HG02870 (cell line): ENCODE measurements around the gene MPP2.
"Not testable (repeated sequence)": the region's sequence is repeated elsewhere in the genome, so short reads cannot be mapped to it uniquely, and the experiment has no call there.

Experiments used
- ATAC-seq: cut with Tn5 transposase; IDR thresholded peaks from one replicate; pipeline ENCODE4 v1.9.1; 2021; ENCODE audit warnings: mild to moderate bottlenecking, moderate library complexity; ENCODE audit not compliant: unreplicated experiment

Gene MPP2

DNA sequence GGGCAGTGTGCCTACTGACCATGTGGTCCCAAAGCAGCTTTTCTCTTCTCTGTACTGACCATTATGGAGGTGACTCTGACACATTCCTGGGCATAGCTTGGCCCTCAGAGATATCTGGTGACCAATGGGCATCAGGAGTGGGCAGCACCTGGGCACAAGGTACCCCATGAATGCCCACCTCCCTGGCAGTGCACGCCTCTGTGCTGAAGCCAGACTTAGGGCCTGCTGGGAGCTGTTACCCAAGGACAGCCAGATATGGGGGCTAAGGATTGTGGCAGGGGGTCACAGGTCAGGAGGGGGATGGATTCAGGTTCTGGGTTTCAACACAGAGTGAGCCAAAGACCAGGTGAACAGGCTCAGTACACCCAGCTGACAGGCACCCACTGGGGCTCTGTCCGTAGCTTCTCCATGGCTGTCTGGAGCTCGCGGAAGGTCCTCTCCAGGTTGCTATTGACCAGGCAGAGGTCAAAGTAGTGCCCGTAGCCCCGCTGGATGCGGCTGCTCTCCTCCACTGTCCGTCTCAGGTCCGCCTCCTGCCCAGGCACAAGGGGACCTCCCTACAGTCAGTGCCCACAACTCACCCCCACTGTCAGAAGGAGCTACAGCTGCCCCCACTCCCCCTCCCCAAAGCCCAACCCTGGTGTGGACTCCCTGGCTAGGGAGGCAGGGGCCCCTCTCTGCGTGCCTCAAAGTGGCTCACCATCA is 29.7 kb downstream of the MPP2 start:
- no peak for ATAC-seq

DNA sequence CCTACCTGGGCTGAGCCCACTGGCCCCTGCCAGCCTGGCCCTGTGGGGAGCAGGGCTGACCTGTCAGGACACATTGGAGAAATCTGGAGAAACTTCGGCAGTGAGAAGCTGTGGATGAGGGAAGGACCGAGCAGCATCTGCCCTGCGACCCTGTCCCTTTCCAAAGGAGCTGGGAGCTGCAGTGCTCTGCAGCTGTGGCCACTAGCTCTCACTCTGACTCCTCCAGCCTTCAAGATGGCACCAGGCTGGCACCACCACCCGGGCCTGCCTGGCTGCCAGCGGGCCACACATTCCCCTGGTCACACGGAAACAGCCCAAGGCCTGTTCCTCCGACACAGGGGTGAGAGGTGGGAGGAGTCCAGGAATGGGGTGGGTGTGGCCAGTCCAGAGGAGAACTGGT is 30.3 kb downstream of the MPP2 start:
- no peak for ATAC-seq

DNA sequence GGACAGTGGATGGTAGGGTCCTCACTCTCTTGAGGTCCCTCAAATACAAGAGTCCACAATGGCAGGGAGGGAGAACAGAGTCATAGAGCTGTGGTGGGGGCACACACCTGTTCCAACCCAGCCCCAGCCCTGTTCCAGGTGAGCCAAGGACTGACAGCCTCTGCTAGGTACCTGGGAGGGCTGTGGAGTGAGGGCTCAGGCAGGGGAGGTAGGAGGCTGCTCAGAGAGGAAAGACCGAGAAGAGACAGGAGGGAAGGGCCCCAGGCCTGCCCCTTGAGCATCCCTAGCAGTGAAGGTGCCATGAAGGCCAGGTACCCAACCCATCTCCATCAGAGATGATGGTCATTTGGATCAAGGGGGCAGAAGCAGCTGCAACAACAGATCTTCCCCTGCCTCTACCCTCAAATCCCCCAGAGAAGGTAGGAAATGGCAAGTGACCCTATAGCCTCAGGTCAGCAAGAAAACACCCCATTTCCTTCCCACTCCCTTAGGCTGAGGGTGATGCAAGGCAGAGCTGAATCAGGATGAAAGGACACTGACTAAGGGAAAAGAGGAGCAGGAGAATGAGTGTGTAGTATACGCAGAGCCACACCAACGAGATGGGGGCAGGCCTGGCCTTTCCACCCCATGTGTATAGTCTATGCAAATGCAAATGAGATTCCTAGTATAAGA is 31.7 kb downstream of the MPP2 start:
- no peak for ATAC-seq

DNA sequence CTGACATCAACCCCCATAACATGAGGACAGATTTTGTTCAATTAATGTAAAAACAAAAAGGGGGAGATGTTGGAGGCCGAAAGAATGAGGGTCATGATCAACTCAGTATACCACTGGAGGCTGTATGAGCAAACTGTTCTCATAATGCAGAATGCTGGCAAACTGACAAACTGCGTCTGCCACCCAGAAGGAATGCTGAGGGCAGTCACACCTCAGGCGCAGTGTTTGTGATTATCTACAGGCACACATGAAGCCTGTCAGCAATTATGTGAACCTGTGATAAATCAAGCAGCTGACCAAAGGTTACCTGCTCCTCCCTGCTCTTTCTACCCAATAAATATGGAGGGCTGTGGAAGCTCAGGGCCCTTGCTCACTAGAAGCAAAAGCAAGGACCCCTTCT is 33.0 kb downstream of the MPP2 start:
- ATAC-seq: no peak

DNA sequence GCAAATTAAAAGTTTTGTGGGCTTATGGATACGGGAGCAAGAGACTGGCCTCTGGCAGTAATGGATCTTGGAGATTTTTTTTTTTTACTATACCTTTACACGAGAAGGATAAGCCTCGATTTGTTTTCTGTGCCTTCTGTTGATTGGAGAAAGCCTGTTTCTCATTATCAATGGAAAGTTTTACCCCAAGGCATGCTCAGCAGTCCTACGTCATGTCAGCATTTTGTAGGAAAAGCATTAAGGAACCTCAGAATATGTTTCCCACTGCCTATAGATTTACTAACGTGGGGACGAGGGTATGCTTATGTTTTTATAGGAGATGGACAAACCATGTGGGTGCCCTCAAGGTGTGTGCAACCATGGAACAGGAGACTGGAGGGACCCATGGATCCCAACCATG is 33.5 kb downstream of the MPP2 start:
- ATAC-seq: no peak

DNA sequence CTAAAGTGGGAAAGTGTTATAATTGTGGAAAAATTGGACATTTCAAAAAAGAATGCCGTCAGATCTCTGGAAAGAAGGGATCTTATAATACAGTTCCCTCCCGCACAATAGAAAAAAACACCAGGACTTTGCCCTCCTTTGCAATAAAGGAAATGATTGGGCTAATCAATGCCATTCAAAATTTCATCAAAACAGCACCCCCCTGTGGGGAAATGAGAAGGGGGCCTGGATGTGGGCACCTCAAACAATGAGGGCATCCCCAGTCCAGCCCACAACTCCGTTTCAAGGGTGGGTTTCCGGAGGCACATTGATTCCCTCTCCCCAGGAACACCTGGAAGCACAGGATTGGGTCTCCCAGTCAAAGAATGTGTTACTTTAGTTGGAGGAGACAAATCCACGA is 34.2 kb downstream of the MPP2 start:
- ATAC-seq: no peak

DNA sequence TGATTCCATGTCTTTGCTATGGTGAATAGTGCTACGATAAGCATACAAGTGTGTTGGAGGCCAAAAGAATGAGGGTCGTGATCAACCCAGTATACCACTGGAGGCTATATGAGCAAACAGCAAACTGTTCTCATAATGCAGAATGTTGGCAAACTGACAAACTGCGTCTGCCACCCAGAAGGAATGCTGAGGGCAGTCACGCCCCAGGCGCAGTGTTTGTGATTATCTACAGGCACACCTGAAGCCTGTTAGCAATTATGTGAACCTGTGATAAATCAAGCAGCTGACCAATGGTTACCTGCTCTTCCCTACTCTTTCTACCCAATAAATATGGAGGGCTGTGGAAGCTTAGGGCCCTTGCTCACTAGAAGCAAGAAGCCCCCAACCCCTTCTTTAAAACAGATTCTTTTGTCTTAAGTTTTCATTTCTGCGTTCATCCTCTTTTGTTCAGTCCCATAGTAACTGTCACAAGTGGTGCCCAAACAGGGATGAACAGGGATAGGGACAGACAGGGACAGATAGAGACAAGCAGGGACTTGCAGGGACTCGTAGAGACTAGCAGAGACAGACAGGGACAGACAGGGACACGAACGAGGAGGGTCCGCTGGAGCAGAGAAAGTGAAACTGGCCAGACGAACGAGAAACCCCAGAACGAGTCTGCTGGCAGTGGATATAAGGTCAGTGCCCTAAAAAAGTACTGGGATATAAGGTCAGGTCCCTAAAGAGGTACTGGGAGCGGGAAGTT is 35.2 kb downstream of the MPP2 start:
- ATAC-seq: no peak

DNA sequence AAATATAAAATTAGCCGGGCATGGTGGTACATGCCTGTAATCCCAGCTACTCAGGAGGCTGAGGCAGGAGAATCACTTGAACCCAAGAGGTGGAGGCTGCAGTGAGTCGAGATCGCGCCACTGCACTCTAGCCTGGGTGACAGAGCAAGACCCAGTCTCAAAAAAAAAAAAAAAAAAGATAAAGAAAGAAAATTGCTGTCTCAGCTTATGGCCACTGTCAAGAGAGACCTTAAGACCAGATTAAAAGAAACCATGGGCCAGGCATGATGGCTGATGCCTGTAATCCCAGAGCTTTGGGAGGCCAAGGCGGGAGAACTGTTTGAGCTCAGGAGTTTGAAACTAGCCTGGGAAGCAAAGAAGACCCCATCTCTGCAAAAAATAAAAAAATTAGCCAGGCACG is 38.3 kb downstream of the MPP2 start:
- not testable (repeated sequence) for ATAC-seq

DNA sequence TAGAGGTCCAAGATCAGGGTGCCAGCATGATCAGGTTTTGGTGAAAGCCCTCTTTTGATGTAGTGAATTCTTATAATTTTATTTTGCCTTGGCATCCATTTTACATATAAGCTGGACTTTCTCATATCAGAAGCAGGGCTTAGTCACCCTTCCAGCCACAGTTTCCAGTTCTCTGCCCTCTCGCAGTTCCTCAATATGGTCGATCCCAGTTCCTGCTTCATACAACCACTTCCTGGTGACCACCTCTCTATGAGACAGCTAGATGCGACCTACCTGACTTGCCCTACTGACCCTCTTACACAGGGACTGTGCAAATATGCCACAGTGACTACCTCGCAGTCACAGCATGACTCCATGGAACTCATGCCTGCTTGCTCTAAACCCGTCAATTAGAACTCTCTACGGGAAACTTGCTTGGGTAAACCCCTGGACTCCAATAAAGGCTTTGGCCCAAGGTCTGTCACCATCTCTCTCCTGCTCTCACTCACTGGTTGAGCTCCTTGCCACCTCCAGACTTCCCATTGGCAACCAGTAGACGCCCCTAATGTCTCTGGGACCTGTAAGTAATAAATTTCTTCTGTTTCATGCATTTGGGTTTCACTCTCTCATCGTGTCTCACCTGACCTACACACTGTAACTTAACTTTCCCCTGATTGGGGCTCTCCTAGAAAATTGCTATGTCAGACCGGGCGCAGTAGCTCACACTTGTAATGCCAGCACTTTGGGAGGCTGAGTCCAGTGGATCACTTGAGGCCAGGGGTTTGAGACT is 38.9 kb downstream of the MPP2 start:
- no peak for ATAC-seq

DNA sequence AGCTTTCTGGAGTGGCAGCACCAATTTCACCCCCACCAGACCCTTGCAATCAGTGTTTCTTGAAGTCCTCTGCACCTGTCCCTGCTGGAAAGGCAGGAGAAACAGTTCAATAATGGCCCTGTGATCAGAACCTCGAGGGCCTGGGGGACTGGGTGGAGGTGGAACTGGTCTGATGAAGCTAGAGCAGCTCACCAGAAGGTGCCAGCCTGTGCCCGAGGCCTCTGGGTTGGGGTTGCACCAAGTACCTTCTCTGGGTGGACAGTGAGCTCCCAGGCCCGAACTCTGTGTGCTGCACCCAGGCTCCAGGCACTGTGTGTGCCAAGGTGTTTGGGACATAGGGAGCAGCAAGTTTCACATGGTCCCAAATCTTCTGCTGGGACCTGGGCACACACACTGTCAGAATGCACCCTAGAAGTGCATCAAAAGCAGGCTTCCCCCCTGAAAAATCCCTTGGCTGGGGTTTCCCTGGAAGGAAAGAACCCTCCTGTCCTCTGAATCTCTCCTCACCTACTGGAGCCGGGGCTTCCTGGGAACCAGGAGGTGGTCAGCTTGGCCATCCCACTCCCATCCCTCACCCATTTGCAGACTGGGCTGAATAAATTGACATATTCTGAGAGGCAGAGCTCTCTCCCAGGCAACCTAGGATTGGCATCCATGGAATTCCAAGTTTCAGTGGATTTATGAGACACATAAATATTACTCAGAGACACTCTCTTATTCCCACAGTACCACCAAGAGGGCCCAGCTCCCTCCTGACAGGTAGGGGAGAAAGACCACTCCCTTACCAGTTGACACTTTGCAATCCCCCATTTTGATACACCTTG is 43.0 kb downstream of the MPP2 start:
- ATAC-seq: no peak

DNA sequence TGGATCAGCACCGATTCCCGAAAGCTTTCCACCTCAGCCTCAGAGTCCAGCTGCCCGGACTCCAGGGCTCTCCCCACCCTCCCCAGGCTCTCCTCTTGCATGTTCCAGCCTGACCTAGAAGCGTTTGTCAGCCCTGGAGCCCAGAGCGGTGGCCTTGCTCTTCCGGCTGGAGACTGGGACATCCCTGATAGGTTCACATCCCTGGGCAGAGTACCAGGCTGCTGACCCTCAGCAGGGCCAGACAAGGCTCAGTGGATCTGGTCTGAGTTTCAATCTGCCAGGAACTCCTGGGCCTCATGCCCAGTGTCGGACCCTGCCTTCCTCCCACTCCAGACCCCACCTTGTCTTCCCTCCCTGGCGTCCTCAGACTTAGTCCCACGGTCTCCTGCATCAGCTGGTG is 45.4 kb downstream of the MPP2 start:
- ATAC-seq: no peak

DNA sequence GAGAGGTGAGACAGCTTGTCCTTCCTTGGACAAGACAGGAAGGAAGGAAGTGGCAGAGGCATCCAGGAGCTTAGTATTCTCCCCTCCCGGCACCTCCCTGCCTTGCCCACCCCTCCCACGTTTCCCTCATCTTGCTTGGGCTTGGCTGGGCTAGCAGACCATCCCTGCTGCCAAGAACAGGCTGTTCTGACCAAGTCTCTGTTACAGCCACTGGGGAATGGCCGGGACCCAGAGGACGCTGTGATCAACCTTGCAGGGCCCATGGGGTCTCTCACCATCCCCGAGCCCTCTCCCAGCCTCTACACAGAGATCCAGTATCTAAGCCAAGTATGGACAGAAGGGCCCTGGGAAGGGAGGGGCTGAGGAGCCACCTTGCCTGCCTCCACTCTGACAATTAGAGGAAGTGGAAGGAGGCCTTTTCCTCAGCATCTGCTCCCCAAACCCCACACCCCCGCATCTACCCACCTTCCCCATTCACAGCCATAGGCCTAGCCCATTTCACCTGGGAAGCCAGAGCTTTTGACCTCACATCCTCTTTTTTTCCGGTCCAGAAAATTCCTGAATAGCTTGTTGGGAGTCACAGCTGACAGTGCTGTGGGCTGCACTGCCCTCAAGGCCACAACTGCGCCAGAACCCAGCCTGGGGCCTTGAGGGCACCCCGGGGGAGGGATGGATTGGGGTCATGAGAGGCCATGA is 46.3 kb downstream of the MPP2 start:
- no peak for ATAC-seq

DNA sequence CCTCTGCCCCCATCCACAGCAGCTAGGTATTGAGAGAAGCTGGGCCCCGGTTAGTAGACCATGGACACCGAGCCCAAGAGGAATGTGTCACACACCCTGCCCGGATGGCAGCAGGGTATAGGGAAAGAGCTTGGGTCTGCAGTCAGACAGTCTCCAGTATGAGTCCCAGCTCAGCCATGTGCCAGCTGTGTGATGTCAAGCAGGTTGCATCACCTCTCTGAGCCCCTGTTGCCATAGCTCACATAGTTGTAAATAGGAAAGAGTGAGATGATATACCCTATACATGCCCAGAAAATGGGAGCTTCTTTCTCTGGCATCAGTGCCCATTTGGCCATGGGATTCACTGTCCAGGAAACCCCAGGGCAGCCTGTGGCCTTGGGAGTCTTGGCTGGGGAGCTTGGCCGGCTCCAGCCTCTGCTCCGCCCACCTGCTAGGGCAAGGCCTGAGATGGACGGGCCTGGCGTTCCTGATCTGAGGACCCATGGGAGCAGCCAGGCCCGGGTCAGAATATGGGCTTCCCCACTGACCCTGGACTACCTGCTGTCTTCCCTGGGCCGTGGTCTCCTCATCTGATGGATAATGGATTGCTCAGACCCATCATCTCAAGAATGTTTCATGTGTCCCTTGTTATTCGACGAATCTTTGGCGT is 47.1 kb downstream of the MPP2 start:
- no peak for ATAC-seq

DNA sequence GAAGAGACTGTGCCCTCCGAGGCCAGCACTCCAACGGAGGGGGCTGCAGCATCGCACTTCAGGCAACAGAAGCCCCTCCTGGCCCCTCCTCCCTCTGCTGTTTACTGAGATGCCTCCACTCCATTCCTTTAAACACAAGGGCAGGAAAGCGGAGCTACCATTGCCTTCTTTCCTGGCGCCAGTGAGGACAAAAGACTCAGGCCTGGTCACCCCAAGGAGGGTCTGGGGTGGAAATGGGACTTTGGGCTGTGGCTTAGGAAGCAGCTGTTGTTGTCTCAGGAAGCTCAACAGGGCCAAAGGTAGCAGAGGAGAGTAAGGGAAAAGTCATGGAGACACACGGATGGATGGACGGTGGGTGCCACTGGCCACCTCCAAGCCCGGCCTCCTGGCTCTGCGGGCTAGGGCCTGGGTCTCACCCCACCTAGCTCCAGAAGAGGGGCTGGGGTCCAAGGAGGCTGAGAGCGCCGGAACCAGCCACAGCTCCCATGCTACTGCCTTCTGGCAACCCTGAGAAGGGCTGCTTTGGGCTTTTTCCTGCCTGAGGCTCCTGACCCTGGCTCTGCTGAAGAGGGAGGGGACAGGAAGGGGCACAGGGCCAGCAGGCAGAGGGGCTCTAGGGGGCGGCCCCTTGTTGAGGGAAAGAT is 49.3 kb downstream of the MPP2 start:
- ATAC-seq: no peak

DNA sequence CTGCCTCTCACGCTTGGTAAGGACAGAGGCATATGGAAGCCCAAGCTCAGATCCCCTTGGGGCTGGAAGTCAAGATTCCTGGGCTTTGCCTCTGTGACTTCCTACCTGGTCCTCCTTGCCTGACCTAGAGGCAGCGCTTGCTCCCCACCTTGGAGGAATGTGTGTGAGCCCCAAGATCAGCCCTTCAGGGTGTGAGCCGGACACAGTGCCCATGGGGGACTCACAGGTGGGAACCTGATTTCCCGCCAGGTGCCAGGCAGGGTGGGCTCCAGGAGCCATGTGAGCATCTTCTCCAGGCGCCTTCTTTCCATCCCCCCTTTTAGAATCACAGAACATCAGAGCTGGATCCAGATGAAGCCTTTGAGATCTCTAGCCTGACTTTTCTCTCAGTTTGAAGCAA is 50.2 kb downstream of the MPP2 start:
- ATAC-seq: no peak

DNA sequence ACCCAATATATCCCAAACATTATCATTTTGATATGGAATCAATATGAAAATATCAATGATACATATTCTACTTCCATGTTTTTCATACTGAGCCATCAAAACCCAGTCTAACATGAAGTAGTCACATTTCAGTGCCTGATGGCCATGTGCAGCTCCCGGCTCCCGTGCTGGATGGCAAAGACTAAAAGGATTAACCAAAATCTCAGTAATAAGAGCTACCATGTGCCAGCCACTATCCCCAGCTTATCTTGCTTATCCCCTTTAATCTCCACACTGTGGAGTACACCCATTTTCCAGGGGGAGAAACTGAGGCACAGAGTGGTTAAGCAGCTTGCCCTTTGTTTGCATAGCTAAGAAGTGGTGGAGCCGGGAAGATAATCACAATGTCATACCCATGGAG is 51.2 kb downstream of the MPP2 start:
- no peak for ATAC-seq

DNA sequence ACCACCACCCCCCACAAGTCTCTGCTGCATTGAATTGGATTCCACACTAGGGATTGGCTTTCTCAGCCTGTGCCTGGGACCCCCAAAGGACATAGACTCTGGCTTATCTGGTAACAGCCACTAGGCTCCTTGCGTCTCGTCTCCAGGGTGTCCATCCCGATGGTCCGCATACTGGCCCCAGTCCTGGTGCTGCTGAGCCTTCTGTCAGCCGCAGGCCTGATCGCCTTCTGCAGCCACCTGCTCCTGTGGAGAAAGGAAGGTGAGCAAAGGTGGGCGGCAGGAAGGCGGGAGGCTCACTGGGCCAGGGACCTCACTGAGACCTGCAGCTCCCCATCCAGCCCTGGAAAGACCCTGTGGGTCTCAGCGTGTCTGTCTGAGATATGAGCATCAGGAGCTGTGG is 52.3 kb downstream of the MPP2 start:
- no peak for ATAC-seq

DNA sequence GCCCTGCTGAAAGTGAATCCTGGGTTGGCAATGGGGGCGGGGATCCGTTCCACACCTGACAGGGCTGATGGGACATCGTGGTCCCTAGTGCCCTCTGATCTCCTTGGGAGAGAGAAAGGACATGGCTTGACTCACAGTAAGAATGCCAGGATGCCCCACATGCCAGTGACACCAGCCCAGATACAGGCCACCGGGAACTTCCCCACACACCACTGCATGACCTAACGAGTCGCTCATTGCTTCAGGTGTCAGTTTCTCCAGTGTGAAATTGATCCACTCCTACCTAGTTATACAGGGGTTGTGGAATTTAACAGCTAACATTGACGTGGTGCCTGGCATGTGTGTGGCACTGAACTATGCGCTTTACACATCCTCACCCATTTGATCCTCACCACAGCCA is 52.8 kb downstream of the MPP2 start:
- no peak for ATAC-seq

DNA sequence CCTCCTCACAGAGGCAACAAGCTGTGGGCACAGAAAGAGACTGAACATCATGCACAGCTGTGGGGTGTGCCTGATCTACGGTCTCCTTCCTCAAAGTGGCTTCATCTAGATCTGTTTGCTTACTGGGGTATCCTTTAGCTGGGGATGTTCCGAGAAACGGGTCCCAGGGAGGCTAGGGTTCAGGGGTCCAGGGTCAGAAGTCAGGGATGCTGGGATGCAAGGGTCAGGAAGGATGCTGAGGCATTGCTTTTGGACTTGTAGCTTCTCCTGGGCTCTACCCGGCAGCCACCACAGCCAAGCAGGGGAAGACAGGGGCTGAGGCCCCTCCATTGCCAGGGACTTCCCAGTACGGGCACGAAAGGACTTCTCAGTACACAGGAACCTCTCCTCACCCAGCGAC is 53.8 kb downstream of the MPP2 start:
- ATAC-seq: no peak
